OCI-LY7 (cell line): ENCODE results near the gene NPC1. TPM values are rescaled to one million over a fixed set of nuclear protein-coding genes. Genes with fewer than 3 reads are reported as not detected.
"Not testable (repeated sequence)": the region's sequence is repeated elsewhere in the genome, so short reads cannot be mapped to it uniquely, and the experiment has no call there.

Source experiments
- BruUV-seq: library from RNA; stranded (reverse); fragments of 400-500 nt; replicated peaks from 2 replicates; lab custom pipeline; 2021; lab: Mats Ljungman, UMichigan
- CTCF ChIA-PET: fragments of 300-600 bp; sonication (Branson Sonifier 250); formaldehyde crosslinking; loops from one replicate; lab custom pipeline; 2022; ENCODE audit warnings: antibody characterized with exemption; ENCODE audit not compliant: unreplicated experiment; lab: Charles Lee
- POLR2A ChIA-PET: fragments of 300-600 bp; sonication (Branson Sonifier 250); formaldehyde crosslinking; loops from one replicate; lab custom pipeline; 2022; ENCODE audit warnings: antibody characterized with exemption; lab: Charles Lee
- DNase-seq: peaks from one replicate; pipeline ENCODE4 v3.0.0-alpha.2; 2015; ENCODE audit warnings: low spot score
- H2AFZ ChIP-seq: fragments of 200-600 bp; sonication (generic), shearing (Covaris generic); 2 replicates; pipeline ENCODE4 v1.6.1; 2014; ENCODE audit warnings: mild to moderate bottlenecking, antibody characterized with exemption, low read length, moderate library complexity
- H3K27ac ChIP-seq: fragments of 200-600 bp; sonication (generic); 2 replicates; pipeline ENCODE4 v1.5.1; 2014; ENCODE audit warnings: mixed run types, low read depth, mild to moderate bottlenecking, moderate library complexity, low read length, inconsistent platforms; ENCODE audit not compliant: poor library complexity, severe bottlenecking
- H3K36me3 ChIP-seq: fragments of 200-600 bp; sonication (generic); 2 replicates; pipeline ENCODE4 v1.6.1; 2014; ENCODE audit warnings: mild to moderate bottlenecking, antibody characterized with exemption, low read length, moderate library complexity, mixed read lengths; ENCODE audit not compliant: insufficient read depth
- H3K4me1 ChIP-seq: fragments of 200-600 bp; sonication (generic); 2 replicates; pipeline ENCODE4 v1.5.1; 2014; ENCODE audit warnings: mild to moderate bottlenecking, low read length; ENCODE audit not compliant: insufficient read depth, poor library complexity, severe bottlenecking
- H3K4me2 ChIP-seq: fragments of 200-600 bp; sonication (generic); 2 replicates; pipeline ENCODE4 v1.6.1; 2014; ENCODE audit warnings: mild to moderate bottlenecking, low read length
- H3K4me3 ChIP-seq: fragments of 200-600 bp; sonication (generic); 2 replicates; pipeline ENCODE4 v1.5.1; 2014; ENCODE audit warnings: mild to moderate bottlenecking, low read depth, low read length; ENCODE audit not compliant: poor library complexity, severe bottlenecking
- H3K79me2 ChIP-seq: fragments of 200-600 bp; sonication (generic); 2 replicates; pipeline ENCODE4 v1.6.1; 2016; ENCODE audit warnings: low read depth, mild to moderate bottlenecking, low read length, moderate library complexity, mixed read lengths; ENCODE audit not compliant: insufficient read depth
- H3K9me2 ChIP-seq: fragments of 200-600 bp; sonication (generic); 2 replicates; pipeline ENCODE4 v1.6.1; 2016; ENCODE audit warnings: mild to moderate bottlenecking, low read length, mixed read lengths; ENCODE audit not compliant: insufficient read depth
- H3K9me3 ChIP-seq: fragments of 200-600 bp; sonication (generic); 2 replicates; pipeline ENCODE4 v1.6.1; 2014; ENCODE audit warnings: mild to moderate bottlenecking, mixed run types, low read length, mixed read lengths
- H4K20me1 ChIP-seq: fragments of 200-600 bp; sonication (generic); 2 replicates; pipeline ENCODE4 v1.6.1; 2014; ENCODE audit warnings: mild to moderate bottlenecking, antibody characterized with exemption, low read length, moderate library complexity, mixed read lengths; ENCODE audit not compliant: insufficient read depth
- EZH2phosphoT487 ChIP-seq: fragments of 200-600 bp; sonication (generic); IDR thresholded peaks from 2 replicates; pipeline ENCODE4 v1.6.1; 2018; ENCODE audit warnings: low read depth, borderline replicate concordance, mild to moderate bottlenecking, mixed run types, antibody characterized with exemption, low read length, moderate library complexity, mixed read lengths
- intact Hi-C: fragments of 100-400 bp; cut with micrococcal nuclease; formaldehyde crosslinking; loops from one replicate; pipeline ENCODE4 v1.10.0; 2022; ENCODE audit not compliant: unreplicated experiment
- total RNA-seq, 2 experiments: library from RNA; depleted of rRNA in 1 of 2; stranded (reverse); fragments of >200 nt in 1 of 2; shearing (Covaris generic) in 1 of 2; gene quantifications; 2 replicates each; pipeline ENCODE4 v1.2.3, GENCODE V29; 2014 to 2022
- TF ChIP-seq, protein P1 (sequence below): fragments of 200-600 bp; sonication (generic); conservative IDR thresholded peaks from 2 replicates; pipeline ENCODE4 v1.5.1; 2014; ENCODE audit warnings: mild to moderate bottlenecking, antibody characterized with exemption, low read length, moderate library complexity, mixed read lengths

The NPC1 gene
- total RNA-seq, 2 experiments from 2014 or later = 26.0 to 38.9 TPM

DNA sequence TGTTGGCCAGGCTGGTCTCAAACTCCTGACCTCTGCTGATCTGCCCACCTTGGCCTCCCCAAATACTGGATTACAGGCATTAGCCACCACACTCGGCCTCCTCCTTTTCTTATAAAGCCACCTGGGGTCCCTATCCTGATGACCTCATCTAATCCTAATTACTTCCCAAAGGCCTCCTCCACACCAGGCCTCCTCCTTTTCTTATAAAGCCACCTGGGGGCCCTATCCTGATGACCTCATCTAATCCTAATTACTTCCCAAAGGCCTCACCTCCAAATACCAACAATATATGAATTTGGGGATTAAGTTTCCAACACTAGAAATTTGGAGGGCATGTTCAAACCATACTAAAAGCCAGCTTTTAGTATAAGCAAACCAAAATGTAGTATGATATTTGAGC, 92.7 kb downstream of the NPC1 start:
- CTCF ChIA-PET = no interaction called here
- Histone ChIP-seq H3K4me1 (peaks cover 12% of the 10 kb centered on the region), H3K36me3 (no peaks in the 10 kb centered on the region; the same call in 1 of the 2 replicates), H3K9me3 (peaks cover 13% of the 10 kb centered on the region; the same call in 1 of the 2 replicates), H2AFZ (no peak overlapping the region), H4K20me1 (no peaks in the 10 kb centered on the region), H3K9me2 (no peaks in the 10 kb centered on the region), H3K27ac (no peak overlapping the region), H3K79me2 (no peaks in the 10 kb centered on the region), H3K4me2 (no peak overlapping the region), H3K4me3 (no peak overlapping the region)
- no peak for TF ChIP-seq EZH2phosphoT487
- TF ChIP-seq, protein P1, sequence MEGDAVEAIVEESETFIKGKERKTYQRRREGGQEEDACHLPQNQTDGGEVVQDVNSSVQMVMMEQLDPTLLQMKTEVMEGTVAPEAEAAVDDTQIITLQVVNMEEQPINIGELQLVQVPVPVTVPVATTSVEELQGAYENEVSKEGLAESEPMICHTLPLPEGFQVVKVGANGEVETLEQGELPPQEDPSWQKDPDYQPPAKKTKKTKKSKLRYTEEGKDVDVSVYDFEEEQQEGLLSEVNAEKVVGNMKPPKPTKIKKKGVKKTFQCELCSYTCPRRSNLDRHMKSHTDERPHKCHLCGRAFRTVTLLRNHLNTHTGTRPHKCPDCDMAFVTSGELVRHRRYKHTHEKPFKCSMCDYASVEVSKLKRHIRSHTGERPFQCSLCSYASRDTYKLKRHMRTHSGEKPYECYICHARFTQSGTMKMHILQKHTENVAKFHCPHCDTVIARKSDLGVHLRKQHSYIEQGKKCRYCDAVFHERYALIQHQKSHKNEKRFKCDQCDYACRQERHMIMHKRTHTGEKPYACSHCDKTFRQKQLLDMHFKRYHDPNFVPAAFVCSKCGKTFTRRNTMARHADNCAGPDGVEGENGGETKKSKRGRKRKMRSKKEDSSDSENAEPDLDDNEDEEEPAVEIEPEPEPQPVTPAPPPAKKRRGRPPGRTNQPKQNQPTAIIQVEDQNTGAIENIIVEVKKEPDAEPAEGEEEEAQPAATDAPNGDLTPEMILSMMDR = no peak
- intact Hi-C loops = no loop called here
- DNase-seq = no peak
- BruUV-seq = no TSS peak
- POLR2A ChIA-PET = no interaction called here

DNA sequence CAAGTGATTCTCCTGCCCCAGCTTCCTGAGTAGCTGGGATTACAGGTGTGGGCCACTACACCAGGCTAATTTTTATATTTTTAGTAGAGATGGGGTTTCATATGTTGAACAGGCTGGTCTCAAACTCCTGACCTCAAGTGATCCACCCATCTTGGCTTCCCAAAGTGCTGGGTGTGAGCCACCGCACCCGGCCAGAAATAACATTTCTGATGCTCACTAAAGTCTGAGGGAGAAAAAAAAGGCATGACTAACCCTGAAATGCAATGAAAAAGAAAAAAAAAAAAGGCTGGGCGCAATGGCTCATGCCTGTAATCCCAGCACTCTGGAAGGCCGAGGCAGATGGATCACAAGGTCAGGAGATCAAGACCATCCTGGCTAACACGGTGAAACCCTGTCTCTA, 96.7 kb downstream of the NPC1 start:
- H3K36me3 ChIP-seq, H4K20me1 ChIP-seq, POLR2A ChIA-PET, H3K4me3 ChIP-seq, H3K4me2 ChIP-seq, H2AFZ ChIP-seq, DNase-seq, BruUV-seq, CTCF ChIA-PET, H3K9me2 ChIP-seq, H3K79me2 ChIP-seq, H3K27ac ChIP-seq, intact Hi-C loops: not testable (repeated sequence)
- Histone ChIP-seq H3K4me1 (peaks cover 13% of the 10 kb centered on the region), H3K9me3 (peaks cover 13% of the 10 kb centered on the region; the same call in 1 of the 2 replicates)

DNA sequence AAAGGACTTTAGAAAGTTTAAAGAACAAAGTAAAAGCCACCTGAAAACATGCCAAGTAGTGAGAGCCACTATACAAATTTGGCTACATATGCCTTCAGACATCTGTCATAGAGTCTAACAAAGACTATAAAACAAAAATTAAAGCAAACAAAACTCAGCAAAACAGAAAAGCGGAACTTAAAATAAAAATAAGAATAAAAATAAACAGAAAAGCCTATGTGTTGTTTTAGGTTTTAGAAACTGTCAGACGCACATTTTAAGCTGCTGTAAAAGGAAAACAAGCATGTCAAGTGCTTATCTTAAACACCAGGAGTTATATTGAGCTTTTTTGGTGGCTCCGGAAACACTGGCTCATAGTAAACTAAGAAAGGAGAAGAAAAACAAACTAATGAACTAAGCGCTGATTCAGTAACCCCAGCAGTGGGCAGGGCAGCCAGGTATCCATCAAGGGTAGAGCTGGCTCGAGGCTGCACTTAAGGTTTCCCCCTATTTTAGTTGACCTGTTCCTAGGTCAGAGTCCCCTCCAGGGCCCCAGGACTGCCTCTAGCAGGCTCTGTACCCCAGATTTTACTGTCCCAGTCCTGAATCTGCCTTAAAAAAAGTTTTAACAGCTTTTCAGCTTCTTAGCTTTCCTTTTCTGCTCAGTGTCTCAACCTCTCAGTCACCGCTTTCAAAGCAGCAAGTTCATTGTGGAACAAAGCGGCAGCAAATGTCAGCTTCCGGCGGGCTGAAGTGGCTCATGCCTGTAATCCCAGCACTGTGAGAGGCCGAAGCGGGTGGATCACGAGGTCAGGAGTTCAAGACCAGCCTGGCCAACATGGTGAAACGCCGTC, 98.4 kb downstream of the NPC1 start:
- ChIA-PET CTCF (interaction anchor here (0.5 to 1.3 kb wide), 5 partner anchors 8 to 380 kb away, joined by 3 to 6 read pairs (median 3); partner anchors contain the start of gene RMC1), POLR2A (interaction anchor here (0.6 to 2.3 kb wide), 14 partner anchors 9 to 434 kb away, joined by 3 to 12 read pairs (median 4); partner anchors contain the start of gene RIOK3)
- Histone ChIP-seq H3K4me3 (peak overlapping the region; percentile 20), H3K36me3 (peaks cover 4% of the 10 kb centered on the region), H3K79me2 (no peaks in the 10 kb centered on the region), H4K20me1 (no peaks in the 10 kb centered on the region), H3K4me2 (peak overlapping the region; percentile 62), H3K9me2 (no peaks in the 10 kb centered on the region), H2AFZ (peak overlapping the region; percentile 99), H3K9me3 (peaks cover 13% of the 10 kb centered on the region; the same call in 1 of the 2 replicates), H3K4me1 (peaks cover 13% of the 10 kb centered on the region), H3K27ac (peak overlapping the region; percentile 45)
- intact Hi-C loops = no loop called here
- no TSS peak for BruUV-seq
- DNase-seq = peak; percentile 33
- TF ChIP-seq, protein P1 = no peak
- no peak for TF ChIP-seq EZH2phosphoT487
